ENCODE results near the gene AGPAT3.

Gene AGPAT3

DNA sequence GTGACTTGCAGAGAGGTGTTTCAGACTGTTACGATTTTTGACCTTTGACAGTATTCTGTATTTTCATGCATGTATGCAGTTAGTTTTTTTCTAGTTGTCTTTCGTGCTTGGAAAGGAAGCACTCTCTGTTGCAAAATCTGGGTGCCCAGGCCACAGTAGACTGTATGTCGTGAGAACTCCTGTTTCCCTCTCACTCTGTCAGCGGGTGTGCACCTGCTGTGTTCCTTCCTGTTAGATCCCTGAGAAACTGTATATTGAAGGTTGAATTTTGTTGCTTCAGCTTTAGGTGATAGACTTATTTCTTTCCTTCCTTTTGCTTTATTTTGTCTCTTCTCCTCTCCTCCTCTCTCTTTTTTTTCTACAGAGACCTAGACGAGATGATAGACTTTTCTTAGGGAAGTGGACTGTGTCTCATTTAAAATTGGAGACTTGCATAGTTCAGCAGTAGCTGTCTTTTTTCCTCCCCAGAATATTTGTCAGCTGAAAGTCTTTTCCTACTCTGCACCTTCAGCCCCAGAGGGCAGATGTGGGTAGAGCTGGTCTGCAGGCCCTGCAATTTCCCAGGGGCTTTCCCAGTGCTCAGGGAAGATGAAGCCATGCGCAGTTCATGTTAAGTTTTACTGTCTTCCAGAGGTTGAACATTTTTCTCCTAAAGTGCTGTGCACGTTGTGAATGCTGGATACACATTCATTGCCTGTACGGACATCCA is 148.5 kb downstream of the AGPAT3 start:
- DNase-seq: no peak

GRCh38 chr21:44017601-44018000 is 152.6 kb downstream of the AGPAT3 start:
- DNase-seq: no peak

- DNase-seq: no peak
These were observed 153.1 kb downstream of the AGPAT3 start for GRCh38 chr21:44018127-44018526.

DNA sequence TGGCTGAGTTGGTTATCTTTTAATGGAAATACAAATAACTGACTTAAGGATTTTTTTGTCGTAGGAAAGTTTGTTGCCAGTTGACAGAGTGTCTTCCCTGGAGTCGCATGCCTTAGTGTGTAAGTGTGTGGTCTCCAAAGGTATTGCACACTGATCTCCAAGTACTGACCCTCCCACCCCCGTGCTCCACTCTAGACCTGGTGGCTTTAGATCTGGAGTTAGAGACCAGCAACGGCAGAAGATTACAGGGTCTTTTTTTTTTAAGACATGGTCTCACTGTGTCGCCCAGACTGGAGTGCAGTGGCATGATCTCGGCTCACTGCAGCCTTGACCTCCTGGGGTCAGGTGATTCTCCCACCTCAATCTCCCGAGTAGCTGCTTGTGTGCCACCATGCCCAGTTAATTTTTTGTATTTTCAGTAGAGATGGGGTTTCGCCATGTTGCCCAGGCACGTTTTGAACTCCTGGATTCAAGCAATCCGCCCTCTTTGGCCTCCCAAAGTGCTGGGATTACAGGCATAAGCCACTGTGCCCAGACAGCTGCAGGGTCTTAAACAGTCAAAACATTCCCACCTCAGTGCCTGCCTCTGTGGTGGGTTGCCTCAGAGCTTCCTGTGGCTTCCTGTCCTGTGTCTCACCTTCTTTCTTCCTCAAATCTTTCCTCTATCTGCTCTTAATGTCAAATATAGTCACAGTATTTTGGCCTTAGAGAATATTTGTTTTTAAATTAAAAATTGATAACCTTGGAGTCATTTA is 154.0 kb downstream of the AGPAT3 start:
- no peak for DNase-seq

DNA sequence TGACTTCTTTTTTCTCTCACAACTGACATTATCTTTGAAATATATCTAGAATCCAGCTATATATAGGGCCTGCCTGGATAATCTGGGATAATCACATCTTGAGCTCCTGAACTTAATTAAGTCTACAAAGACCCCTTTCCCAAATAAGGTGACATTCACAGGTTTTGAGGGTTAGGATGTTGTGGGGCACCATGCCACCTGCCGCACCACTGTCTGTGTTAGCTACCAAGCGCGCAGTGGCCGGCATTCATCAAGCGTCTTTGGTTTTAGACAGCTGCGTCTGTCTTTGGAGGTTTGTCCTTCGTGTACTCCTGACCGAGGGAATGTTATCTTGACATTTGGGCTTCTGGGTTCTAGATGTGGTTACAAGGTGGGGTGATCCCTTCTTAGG is 154.5 kb downstream of the AGPAT3 start:
- DNase-seq: no peak

DNA sequence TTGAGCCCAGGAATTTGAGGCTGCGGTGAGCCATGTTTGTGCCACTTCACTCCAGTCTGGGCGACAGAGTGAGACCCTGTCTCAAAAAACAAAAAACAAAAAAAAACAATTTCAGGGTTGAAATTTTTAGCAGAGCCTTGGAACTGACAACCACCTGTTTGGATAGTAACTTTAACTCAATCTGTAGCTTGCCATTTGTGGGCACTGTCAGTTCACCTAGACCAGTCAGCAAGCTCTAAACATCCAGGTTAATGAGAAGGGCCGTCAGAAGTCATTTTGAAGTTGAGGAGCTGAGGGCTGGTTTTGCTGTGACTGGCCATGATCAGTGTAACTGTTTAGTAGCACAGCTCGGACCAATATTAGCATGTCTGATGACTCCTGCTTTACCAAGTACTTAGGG is 155.5 kb downstream of the AGPAT3 start:
- no peak for DNase-seq

DNA sequence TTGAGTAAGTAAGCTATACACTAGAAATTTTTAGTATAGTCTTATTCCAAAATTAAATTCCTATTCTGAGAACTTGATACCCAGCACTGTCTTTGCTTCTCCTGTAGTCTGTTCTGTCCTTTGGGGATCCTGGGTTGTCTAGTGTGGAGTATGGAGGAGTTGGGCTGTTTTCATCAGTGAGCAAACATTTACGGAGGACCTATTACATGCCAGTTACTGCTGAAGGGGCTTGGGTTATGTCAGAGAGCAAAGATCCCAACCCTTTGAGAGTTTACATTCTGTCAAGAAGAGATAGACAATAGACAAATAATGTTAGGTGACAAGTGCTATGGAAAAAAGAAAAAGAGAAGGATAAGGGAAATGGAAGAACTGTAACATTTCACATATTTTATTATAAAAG is 156.0 kb downstream of the AGPAT3 start:
- DNase-seq: no peak

DNA sequence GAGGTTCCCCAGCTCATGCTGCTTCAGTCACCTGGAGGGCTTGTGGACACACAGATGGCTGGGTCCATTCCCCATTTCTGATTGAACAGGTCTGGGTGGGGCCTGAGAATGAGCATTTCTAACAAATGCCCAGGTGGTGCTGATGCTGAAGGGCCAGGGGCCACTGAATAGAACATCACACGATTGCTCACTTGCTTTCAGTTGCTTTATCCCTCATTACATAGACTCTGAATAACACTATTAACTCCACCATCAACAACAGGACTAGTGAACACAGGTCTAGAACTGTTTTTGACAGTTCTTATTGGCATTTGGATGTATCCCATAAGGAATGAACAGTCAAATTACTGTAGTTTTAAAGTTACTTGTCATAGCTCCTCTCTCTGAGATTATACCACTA is 159.2 kb downstream of the AGPAT3 start:
- DNase-seq: no peak

GRCh38 chr21:44024887-44025353 is 159.9 kb downstream of the AGPAT3 start:
- DNase-seq: peak in 37 of 56 donors; percentile 9 to 70 (median 34)

DNA sequence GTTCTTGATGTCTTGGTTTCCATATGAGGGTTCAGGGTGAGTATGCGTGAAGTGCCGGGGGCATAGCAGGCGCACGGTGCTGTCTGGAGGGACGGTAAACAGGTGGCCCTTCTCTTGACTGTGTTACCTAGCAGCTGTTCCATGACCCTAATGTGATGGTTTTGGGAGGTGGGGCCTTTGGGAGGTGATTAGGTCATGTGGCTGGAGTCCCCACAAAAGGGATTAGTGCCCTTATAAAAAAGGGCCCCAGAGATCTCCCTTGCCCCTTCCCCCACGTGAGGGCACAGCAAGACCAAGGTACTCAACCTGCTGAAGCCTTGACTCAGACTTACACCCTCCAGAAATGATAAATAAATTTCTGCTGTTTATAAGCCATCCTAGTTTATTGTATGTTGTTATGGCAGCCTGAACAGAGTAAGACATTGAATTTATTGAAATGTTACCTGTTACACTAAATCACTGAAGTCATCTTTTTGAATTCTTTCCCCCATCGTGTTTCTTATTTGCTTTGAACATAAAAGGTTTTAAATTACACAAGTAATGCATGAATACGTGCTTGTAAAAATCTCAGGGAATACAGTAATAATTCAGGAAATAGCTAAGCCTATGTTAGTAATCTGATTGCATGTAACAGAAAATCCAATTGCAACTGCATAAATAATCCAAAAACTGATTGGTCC is 162.7 kb downstream of the AGPAT3 start:
- no peak for DNase-seq

- no peak for DNase-seq
These were observed 163.2 kb downstream of the AGPAT3 start for GRCh38 chr21:44028287-44028659.

DNA sequence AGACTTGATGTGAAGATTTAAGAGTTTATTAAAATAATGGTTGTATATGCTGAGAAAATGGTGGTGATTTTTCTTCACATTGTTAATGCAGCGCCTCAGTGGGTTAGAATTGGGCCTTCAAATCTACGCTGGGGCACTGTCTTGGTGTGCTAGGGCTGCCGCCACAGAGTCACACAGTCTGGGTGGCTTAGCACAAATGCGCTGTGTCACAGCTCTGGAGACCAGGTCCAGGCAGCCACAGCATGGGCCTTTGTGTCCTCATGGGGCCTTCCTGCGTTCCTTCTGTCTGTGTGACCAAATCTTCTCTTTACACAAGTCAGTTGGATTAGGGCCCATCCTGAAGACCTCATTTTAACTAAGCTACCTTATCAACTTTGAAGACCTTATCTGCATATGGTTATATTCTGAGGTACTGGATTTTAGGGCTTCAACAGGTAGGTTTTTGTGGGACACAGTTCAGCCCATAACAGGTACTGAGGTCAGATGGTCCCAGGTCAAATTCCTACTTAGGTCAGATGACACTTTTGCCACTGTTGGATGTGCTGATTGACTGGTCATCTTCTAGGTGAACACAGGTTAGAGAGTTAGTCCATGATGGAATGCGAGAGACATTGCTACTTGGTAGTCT is 164.6 kb downstream of the AGPAT3 start:
- DNase-seq: no peak

GRCh38 chr21:44035244-44035643 is 170.2 kb downstream of the AGPAT3 start:
- DNase-seq: no peak

All from nucleus accumbens (tissue), 56 donors.